GM23248 (cell line): ENCODE data around the gene NKAIN2.

ENCODE experiments used
- EZH2 ChIP-seq: fragments of 200-600 bp; sonication (generic); IDR thresholded peaks from 2 replicates; pipeline ENCODE4 v1.6.1; 2018; ENCODE audit warnings: antibody characterized with exemption, mild to moderate bottlenecking; ENCODE audit not compliant: insufficient read depth, poor library complexity, severe bottlenecking
- EZH2phosphoT487 ChIP-seq: fragments of 200-600 bp; sonication (generic); IDR thresholded peaks from 2 replicates; pipeline ENCODE4 v1.6.1; 2018; ENCODE audit warnings: antibody characterized with exemption, moderate library complexity, mild to moderate bottlenecking, low read depth; ENCODE audit not compliant: insufficient read depth

GRCh38 chr6:123953920-123954319, 150.3 kb downstream of the NKAIN2 start:
- no peak for TF ChIP-seq EZH2phosphoT487
- TF ChIP-seq EZH2, result no peak
